Erythroblast (primary cell): ENCODE measurements around the gene VARS1.

Experiments used
- GATA1 ChIP-seq: IDR thresholded peaks from 2 replicates; pipeline ENCODE4 v1.6.1; 2011; ENCODE audit warnings: low read depth, mild to moderate bottlenecking, control low read depth, low read length, moderate library complexity
- POLR2A ChIP-seq: IDR thresholded peaks from 2 replicates; pipeline ENCODE4 v1.6.1; 2011; ENCODE audit warnings: mild to moderate bottlenecking, low read length

GRCh38 chr6:31837369-31838113 lies 42.0 kb upstream of the VARS1 start:
- TF ChIP-seq POLR2A (no peak), GATA1 (no peak)
